A673 (cell line): Measurements from ENCODE around the gene SWT1. TPM values are rescaled to one million over a fixed set of nuclear protein-coding genes. Genes with fewer than 3 reads are reported as not detected.

ENCODE experiments used
- BruUV-seq: library from RNA; stranded (reverse); fragments of 400-500 nt; replicated peaks from 2 replicates; lab custom pipeline; 2021; lab: Mats Ljungman, UMichigan
- CTCF ChIA-PET: fragments of 300-600 bp; sonication (Branson Sonifier 250); formaldehyde crosslinking; loops from one replicate; lab custom pipeline; 2022; ENCODE audit warnings: antibody characterized with exemption; lab: Charles Lee
- POLR2A ChIA-PET: fragments of 300-600 bp; sonication (Branson Sonifier 250); formaldehyde crosslinking; loops from one replicate; lab custom pipeline; 2022; ENCODE audit warnings: antibody characterized with exemption; ENCODE audit not compliant: low non-redundant PET; lab: Charles Lee
- DNase-seq: peaks from one replicate; pipeline ENCODE4 v3.0.0-alpha.2; 2015; ENCODE audit warnings: low spot score
- H3K27ac ChIP-seq: fragments of 200-600 bp; sonication (generic); 2 replicates; pipeline ENCODE4 v1.5.1; 2016; ENCODE audit warnings: mixed run types, low read depth, mild to moderate bottlenecking, mixed read lengths, antibody characterized with exemption, low read length; ENCODE audit not compliant: poor library complexity, severe bottlenecking
- H3K27me3 ChIP-seq: fragments of 200-600 bp; sonication (generic); replicated peaks from 2 replicates; pipeline ENCODE4 v1.6.1; 2017; ENCODE audit warnings: mixed run types, low read depth, mild to moderate bottlenecking, mixed read lengths, antibody characterized with exemption, low read length; ENCODE audit not compliant: insufficient read depth, poor library complexity
- H3K36me3 ChIP-seq: fragments of 200-600 bp; sonication (generic); 2 replicates; pipeline ENCODE4 v1.6.1; 2016; ENCODE audit warnings: mixed run types, mild to moderate bottlenecking, mixed read lengths, antibody characterized with exemption, low read length; ENCODE audit not compliant: insufficient read depth, poor library complexity, severe bottlenecking
- H3K4me1 ChIP-seq: fragments of 200-600 bp; sonication (generic); 2 replicates; pipeline ENCODE4 v1.6.1; 2017; ENCODE audit warnings: mixed run types, mild to moderate bottlenecking, mixed read lengths, antibody characterized with exemption, low read length; ENCODE audit not compliant: insufficient read depth, poor library complexity, severe bottlenecking
- H3K4me3 ChIP-seq: fragments of 200-600 bp; sonication (generic); 2 replicates; pipeline ENCODE4 v1.5.1; 2016; ENCODE audit warnings: low read depth, mixed run types, mild to moderate bottlenecking, mixed read lengths, low read length; ENCODE audit not compliant: poor library complexity, severe bottlenecking
- H3K9me3 ChIP-seq: fragments of 200-600 bp; sonication (generic); 2 replicates; pipeline ENCODE4 v1.6.1; 2016; ENCODE audit warnings: mixed run types, low read depth, mild to moderate bottlenecking, mixed read lengths, antibody characterized with exemption, low read length; ENCODE audit not compliant: poor library complexity, severe bottlenecking
- CTCF ChIP-seq: fragments of 300-800, 200-600 bp; sonication (generic); conservative IDR thresholded peaks from 2 replicates; pipeline ENCODE4 v1.5.1; 2017; ENCODE audit warnings: low read depth, mild to moderate bottlenecking, antibody characterized with exemption, low read length, moderate library complexity, mixed read lengths
- EZH2 ChIP-seq: fragments of 200-600 bp; sonication (generic); IDR thresholded peaks from 2 replicates; pipeline ENCODE4 v1.6.1; 2017; ENCODE audit warnings: borderline replicate concordance, low read depth, mild to moderate bottlenecking, mixed read lengths, antibody characterized with exemption, low read length; ENCODE audit not compliant: poor library complexity, severe bottlenecking
- intact Hi-C: fragments of 100-400 bp; cut with micrococcal nuclease; formaldehyde crosslinking; loops from one replicate; pipeline ENCODE4 v1.10.0; 2022; ENCODE audit not compliant: unreplicated experiment
- total RNA-seq: library from RNA; stranded (reverse); gene quantifications from 2 replicates; pipeline ENCODE4 v1.2.3, GENCODE V29; 2021

SWT1 gene
- total RNA-seq, 1 experiment from 2014 or later: 3.3 TPM

GRCh38 chr1:185328255-185328654 lies 171.3 kb downstream of the SWT1 start:
- Histone ChIP-seq H3K36me3 (no peaks in the 10 kb centered on the region), H3K27ac (no peak overlapping the region), H3K4me3 (no peak overlapping the region), H3K9me3 (no peaks in the 10 kb centered on the region), H3K27me3 (no peaks in the 10 kb centered on the region), H3K4me1 (no peaks in the 10 kb centered on the region)
- POLR2A ChIA-PET: no interaction called here
- BruUV-seq: no TSS peak
- DNase-seq: no peak
- CTCF ChIA-PET: no interaction called here
- no peak for TF ChIP-seq CTCF
- TF ChIP-seq EZH2: no peak
- intact Hi-C loops: no loop called here

GRCh38 chr1:185334182-185334581 lies 177.2 kb downstream of the SWT1 start:
- Histone ChIP-seq H3K27ac (no peak overlapping the region), H3K4me3 (no peak overlapping the region), H3K9me3 (no peaks in the 10 kb centered on the region), H3K4me1 (no peaks in the 10 kb centered on the region), H3K27me3 (no peaks in the 10 kb centered on the region), H3K36me3 (no peaks in the 10 kb centered on the region)
- TF ChIP-seq CTCF (no peak), EZH2 (no peak)
- ChIA-PET CTCF (no interaction called here), POLR2A (no interaction called here)
- DNase-seq: no peak
- intact Hi-C loops: no loop called here
- BruUV-seq: no TSS peak

- BruUV-seq: no TSS peak
- TF ChIP-seq CTCF (no peak), EZH2 (no peak)
- POLR2A ChIA-PET: no interaction called here
Measured at GRCh38 chr1:185337246-185337645, 180.3 kb downstream of the SWT1 start.

More at GRCh38 chr1:185337246-185337645, 180.3 kb downstream of the SWT1 start:
- Histone ChIP-seq H3K9me3 (no peaks in the 10 kb centered on the region), H3K36me3 (no peaks in the 10 kb centered on the region), H3K4me1 (peaks cover 4% of the 10 kb centered on the region), H3K4me3 (no peak overlapping the region), H3K27me3 (no peaks in the 10 kb centered on the region), H3K27ac (no peak overlapping the region)
- CTCF ChIA-PET: no interaction called here
- no peak for DNase-seq
- intact Hi-C loops: no loop called here
